A172 (cell line): ENCODE measurements around the gene SCGB1D4. TPM values are rescaled to one million over a fixed set of nuclear protein-coding genes. Genes with fewer than 3 reads are reported as not detected.
A peak's percentile ranks its signal among the peaks of the same experiment; 100 is the strongest.
"Not testable (repeated sequence)": the region's sequence is repeated elsewhere in the genome, so short reads cannot be mapped to it uniquely, and the experiment has no call there.

Experiments
- DNase-seq: peaks from one replicate; pipeline ENCODE4 v3.0.0-alpha.2; 2015; ENCODE audit warnings: low spot score
- total RNA-seq: library from RNA; depleted of rRNA; stranded (reverse); fragments of >200 nt; shearing (Covaris generic); gene quantifications from 2 replicates; pipeline ENCODE4 v1.2.3, GENCODE V29; 2014; rRNA removed

SCGB1D4 gene, protein sequence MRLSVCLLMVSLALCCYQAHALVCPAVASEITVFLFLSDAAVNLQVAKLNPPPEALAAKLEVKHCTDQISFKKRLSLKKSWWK
- total RNA-seq: not detected in 2 replicates

DNA sequence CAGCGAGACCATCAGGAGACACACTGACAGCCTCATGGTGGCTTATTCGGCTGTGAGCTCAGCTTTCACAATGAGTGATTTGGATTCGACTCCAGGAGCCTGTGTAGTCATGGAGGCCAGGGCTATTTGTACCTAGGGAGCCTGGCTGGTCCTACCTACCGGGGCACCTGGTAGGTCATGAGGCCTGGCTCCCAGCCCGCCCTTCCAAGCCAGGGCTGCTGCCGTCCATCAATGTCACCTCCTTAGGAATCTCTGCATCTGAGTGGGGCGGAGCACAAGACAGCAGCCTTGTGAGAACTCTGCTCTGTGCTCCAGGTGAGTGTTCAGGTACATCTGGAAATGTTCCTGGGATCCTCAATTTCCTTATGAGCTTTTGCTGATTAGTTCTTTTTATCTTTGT is at the start of gene SCGB1D4:
Gene SCGB1D4, minus strand, starts transcription at position 101 of the 400 bp plus-strand sequence. Its CDS starts 65 bp downstream, at position 36.
- DNase-seq: no peak

DNA sequence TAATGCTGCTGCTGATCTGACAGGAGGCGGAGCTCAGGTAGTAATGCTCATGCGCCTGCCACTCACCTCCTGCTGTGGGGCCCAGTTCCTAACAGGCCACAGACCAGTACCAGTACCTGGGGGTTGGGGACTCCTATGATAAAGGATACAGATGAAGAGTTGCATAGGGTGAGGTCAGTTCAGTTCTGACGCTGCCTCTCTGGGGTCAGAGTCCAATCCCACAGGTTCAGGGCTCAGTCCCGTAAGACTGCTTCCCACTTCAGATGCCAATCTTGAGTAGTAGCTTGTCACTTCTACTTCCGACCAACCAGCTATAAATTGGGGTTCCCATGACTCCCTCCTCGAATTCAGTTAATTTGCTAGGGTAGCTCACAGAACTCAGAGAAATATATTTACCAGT is 47.0 kb upstream of the SCGB1D4 start:
- no peak for DNase-seq

GRCh38 chr11:62344210-62344609 is 45.3 kb upstream of the SCGB1D4 start:
- DNase-seq: no peak

- not testable (repeated sequence) for DNase-seq
These were observed 44.8 kb upstream of the SCGB1D4 start for GRCh38 chr11:62343646-62344190.

- DNase-seq: no peak
These were observed 42.7 kb upstream of the SCGB1D4 start for GRCh38 chr11:62341588-62341987.

DNA sequence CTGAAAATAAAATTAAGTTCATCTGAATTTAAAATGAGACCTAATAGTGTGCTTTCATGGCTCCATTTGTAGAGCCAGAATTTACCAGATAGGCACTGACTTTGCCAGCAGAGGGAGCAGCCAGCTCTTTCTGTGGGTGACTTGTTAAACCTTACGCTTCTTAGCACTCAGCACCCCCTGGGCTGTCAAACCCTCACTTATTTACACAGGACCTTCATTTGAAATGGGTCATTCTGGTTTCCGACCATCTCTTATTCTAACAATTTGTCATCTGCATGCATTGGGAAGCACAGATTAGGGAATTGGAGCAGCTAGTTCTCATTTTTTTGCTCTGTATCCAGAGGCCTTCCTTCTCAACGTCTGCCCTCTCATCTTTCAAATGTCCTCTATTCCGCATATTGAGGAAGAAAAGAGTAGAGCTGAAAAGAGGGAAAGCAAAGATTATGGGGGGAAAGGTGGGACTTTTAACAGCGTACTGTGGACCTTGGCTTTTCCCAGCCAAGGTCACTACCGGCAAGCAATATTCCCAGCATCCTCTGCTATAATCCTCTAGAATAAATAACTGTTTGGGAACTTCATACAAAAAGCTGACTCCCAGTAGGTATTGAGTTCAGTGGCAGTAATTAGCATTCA is 41.5 kb upstream of the SCGB1D4 start:
- peak; percentile 16 for DNase-seq

DNA sequence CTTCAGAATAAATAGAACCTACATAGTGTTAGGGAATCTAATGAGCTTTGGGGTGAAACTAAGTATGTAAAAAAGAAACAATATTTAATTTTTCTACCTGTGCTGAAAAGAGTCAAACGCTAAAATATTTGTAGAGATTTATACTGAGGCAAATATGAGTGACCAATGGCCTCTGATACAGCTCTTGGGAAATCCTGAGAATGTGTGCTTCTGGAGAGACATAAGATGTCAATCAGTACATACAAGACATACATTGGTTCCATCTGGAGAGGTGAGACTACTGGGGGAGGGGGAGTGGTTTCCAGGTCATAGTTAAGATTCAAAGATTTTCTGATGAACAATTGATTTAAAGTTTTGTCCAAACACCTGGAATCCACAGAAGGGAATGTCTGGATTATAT is 39.3 kb upstream of the SCGB1D4 start:
- no peak for DNase-seq

- peak; percentile 53 for DNase-seq
These were observed 38.7 kb upstream of the SCGB1D4 start, which contains the start of gene ASRGL1 for GRCh38 chr11:62337303-62338181. ASRGL1 (plus strand) TSS chr11:62337448; CDS start chr11:62337978, 530 bp downstream.

DNA sequence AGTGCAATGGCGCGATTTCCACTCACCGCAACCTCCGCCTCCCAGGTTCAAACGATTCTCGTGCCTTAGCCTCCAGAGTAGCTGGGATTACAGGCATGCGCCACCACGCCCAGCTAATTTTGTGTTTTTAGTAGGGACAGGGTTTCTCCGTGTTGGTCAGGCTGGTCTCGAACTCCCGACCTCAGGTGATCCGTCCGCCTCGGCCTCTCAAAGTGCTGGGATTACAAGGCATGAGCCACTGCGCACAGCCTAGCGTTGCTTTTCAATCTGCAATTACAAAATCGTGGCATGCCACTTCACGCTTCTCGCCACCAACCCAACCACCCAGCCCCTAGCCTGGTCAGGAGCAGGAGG is 38.1 kb upstream of the SCGB1D4 start:
- not testable (repeated sequence) for DNase-seq

DNA sequence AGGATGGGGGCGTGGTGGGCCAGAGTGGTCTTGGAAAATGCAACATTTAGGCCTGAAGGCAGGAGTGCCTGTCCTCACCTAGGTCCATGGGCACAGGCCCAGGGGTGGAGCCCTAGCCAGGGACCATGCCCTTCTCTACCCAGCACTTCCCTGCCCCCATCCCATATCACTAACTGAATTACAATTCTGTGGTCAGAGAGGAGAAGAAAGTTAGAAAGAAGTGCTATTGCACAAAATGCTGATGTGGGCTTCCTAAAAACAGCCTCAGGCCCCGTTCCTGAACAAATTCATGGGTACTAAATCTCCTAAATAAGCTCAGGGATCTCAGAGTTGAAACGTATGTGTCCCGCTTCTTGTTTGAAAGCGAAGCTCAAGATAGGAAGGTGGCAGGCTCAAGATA is 34.9 kb upstream of the SCGB1D4 start:
- no peak for DNase-seq

- DNase-seq: not testable (repeated sequence)
These were observed 32.4 kb upstream of the SCGB1D4 start for GRCh38 chr11:62331264-62331663.

GRCh38 chr11:62327541-62327940 is 28.7 kb upstream of the SCGB1D4 start:
- not testable (repeated sequence) for DNase-seq

DNA sequence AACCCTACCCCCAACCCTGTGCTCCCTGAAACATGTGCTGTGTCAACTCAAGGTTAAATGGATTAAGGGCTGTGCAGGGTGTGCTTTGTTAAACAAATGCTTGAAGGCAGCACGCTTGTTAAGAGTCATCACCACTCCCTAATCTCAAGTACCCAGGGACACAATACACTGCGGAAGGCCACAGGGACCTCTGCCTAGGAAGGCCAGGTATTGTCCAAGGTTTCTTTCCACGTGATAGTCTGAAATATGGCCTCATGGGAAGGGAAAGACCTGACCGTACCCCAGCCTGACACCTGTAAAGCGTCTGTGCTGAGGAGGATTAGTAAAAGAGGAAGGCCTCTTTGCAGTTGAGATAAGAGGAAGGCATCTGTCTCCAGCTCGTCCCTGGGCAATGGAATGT is 27.8 kb upstream of the SCGB1D4 start:
- not testable (repeated sequence) for DNase-seq

DNA sequence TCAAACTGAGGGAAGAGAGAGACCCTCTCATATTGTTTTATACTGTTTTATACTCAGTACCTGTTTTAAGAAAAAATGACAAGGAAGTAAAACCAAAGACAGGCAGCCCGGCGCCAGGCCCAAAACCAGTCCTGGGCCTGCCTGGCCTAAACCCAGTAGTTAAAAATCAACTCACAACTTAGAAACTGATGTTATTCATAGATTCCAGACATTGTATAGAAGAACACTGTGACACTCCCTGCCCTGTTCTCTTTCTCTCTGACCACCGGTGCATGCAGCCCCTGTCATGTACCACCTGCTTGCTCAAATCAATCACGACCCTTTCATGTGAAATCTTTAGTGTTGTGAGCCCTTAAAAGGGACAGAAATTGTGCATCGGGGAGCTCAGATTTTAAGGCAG is 26.9 kb upstream of the SCGB1D4 start:
- DNase-seq: not testable (repeated sequence)

DNA sequence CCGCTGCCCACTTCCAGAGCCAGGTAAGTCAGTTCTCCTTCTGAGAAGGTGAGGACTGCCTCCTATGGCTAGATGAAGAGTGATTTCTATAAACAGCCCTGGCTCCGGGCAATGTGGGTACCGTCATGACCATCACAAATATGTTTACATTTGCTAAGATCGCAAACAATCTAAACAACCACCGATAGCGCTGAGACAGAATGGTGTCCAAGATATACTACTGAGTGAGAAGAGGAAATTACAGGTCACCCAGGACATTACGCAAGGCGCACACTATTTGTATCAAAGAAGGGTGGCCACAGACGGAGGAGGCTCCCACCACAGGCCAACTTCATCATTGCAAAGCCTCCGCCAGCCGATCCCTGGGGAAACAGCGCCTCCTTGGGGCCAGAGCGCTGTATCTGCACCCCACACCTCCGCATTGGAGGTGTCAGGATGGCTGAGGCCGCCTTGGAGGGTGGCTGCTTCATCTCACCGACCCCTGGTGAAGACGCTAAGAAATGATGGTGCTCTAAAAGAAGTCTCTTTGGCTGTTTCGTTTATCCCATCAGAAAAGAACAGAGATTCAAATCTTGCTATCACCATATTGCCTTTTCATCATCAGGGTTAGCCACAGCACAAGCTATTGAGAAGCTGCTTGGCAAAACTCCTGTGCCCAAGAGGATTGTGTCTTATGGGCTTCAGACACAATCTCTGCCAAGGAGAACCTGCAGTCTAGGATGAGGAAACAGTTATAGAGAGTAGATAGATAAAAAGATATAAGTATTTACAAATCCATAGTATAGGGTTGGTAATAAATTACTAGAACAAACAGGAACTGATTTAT is 26.1 kb upstream of the SCGB1D4 start:
- DNase-seq: peak; percentile 21

DNA sequence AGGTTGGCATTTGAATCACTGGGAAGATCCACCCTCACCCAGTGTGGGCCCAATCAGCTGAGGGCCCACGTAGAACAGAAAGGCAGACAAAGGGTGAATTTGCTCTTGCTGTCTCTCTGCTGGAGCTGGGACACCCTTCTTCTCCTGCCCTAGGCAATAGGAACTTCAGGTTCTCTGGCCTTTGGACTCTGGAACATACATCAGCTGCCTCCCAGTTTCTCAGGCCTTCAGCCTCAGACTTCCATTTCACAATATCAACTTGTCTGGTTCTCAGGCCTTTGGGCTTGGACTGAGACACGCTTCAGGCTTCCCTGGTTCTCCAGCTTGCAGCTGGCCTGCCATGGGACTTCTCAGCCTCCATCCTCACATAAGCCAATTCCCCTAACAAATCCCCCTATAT is 23.6 kb upstream of the SCGB1D4 start:
- no peak for DNase-seq

GRCh38 chr11:62315431-62315830 is 16.6 kb upstream of the SCGB1D4 start:
- DNase-seq: no peak

GRCh38 chr11:62309991-62310390 is 11.1 kb upstream of the SCGB1D4 start:
- DNase-seq: no peak

GRCh38 chr11:62307950-62308349 is 9.1 kb upstream of the SCGB1D4 start:
- no peak for DNase-seq

- DNase-seq: no peak
These were observed 7.4 kb upstream of the SCGB1D4 start for GRCh38 chr11:62306227-62306626.

DNA sequence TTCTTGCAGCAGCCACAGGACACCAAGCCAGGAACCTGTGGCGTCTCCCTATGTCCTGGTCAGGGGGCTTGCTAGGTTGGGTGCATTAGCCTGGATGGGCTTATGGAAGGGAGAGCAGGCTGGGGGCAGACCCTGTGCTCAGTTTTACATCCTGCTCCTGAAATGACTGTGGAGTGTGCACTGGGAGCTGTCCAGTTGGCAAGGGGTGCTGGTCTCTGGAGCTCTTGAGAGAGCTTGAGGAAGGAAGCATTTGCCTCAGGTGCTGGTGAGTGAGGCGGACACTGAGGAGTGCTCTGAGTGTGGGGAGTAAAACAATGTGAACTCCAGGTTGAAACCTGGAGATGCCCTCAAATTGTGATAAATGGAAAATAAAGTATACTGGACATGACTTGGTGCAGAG is 3.4 kb downstream of the SCGB1D4 start:
- DNase-seq: peak; percentile 12

GRCh38 chr11:62280452-62280851 is 18.4 kb downstream of the SCGB1D4 start:
- no peak for DNase-seq
